Mesendoderm (in vitro differentiated cells): ENCODE results near the gene LRAT.
"Not testable (repeated sequence)": the region's sequence is repeated elsewhere in the genome, so short reads cannot be mapped to it uniquely, and the experiment has no call there.

Experiments
- DNase-seq: peaks from one replicate; pipeline ENCODE4 v3.0.0; 2013
- H2AK5ac ChIP-seq: 2 replicates; pipeline ENCODE4 v1.6.1; 2013; ENCODE audit warnings: low read length, inconsistent platforms
- H2BK120ac ChIP-seq: 2 replicates; pipeline ENCODE4 v1.6.1; 2013; ENCODE audit warnings: low read depth, mild to moderate bottlenecking, low read length, moderate library complexity, mixed read lengths
- H2BK15ac ChIP-seq: replicated peaks from 2 replicates; pipeline ENCODE4 v1.6.1; 2013; ENCODE audit warnings: low read depth, mild to moderate bottlenecking, moderate library complexity
- H2BK5ac ChIP-seq: 2 replicates; pipeline ENCODE4 v1.6.1; 2013; ENCODE audit warnings: low read length, inconsistent platforms
- H3K18ac ChIP-seq: 2 replicates; pipeline ENCODE4 v1.6.1; 2013; ENCODE audit warnings: mild to moderate bottlenecking, low read length, mixed read lengths
- H3K23ac ChIP-seq: one replicate; pipeline ENCODE4 v1.6.1; 2013; ENCODE audit warnings: low read length
- H3K27ac ChIP-seq: 2 replicates; pipeline ENCODE4 v1.5.1; 2013; ENCODE audit warnings: low read depth, mild to moderate bottlenecking, inconsistent platforms, low read length, moderate library complexity
- H3K27me3 ChIP-seq: 2 replicates; pipeline ENCODE4 v1.6.1; 2013; ENCODE audit warnings: low read length, control low read depth, mild to moderate bottlenecking, inconsistent platforms; ENCODE audit not compliant: insufficient read depth, poor library complexity
- H3K36me3 ChIP-seq: 2 replicates; pipeline ENCODE4 v1.6.1; 2013; ENCODE audit warnings: low read length, inconsistent platforms; ENCODE audit not compliant: control insufficient read depth, insufficient read depth
- H3K4ac ChIP-seq: one replicate; pipeline ENCODE4 v1.6.1; 2013; ENCODE audit warnings: low read depth, mild to moderate bottlenecking, low read length, moderate library complexity
- H3K4me1 ChIP-seq: 2 replicates; pipeline ENCODE4 v1.6.1; 2013; ENCODE audit warnings: low read depth, low read length, inconsistent platforms; ENCODE audit not compliant: control insufficient read depth
- H3K4me2 ChIP-seq: 2 replicates; pipeline ENCODE4 v1.6.1; 2013; ENCODE audit warnings: low read length
- H3K4me3 ChIP-seq: 2 replicates; pipeline ENCODE4 v1.5.1; 2013; ENCODE audit warnings: mild to moderate bottlenecking, low read length
- H3K56ac ChIP-seq: one replicate; pipeline ENCODE4 v1.6.1; 2013; ENCODE audit warnings: low read length
- H3K79me1 ChIP-seq: 2 replicates; pipeline ENCODE4 v1.6.1; 2013; ENCODE audit warnings: low read length, inconsistent platforms
- H3K79me2 ChIP-seq: 2 replicates; pipeline ENCODE4 v1.6.1; 2013; ENCODE audit warnings: mild to moderate bottlenecking, low read length; ENCODE audit not compliant: control insufficient read depth, insufficient read depth
- H3K9ac ChIP-seq: 2 replicates; pipeline ENCODE4 v1.6.1; 2013; ENCODE audit warnings: low read length, inconsistent platforms
- H4K5ac ChIP-seq: one replicate; pipeline ENCODE4 v1.6.1; 2013; ENCODE audit warnings: low read length
- H4K8ac ChIP-seq: one replicate; pipeline ENCODE4 v1.6.1; 2013; ENCODE audit warnings: low read depth, mild to moderate bottlenecking, control low read depth, low read length, moderate library complexity
- WGBS: extraction: QIAGEN DNeasy Blood & Tissue Kit; methylation state at CpG from one replicate; pipeline ENCODE4 v1.1.7; 2013; ENCODE audit warnings: low lambda C conversion rate, missing lambda C conversion rate; ENCODE audit not compliant: insufficient coverage; ENCODE audit errors: extremely low coverage; 5-methylcytosine and 5-hydroxymethylcytosine counted together

Gene LRAT

GRCh38 chr4:154719087-154719486, 24.7 kb upstream of the LRAT start:
- peak overlapping the region; percentile 82 for H2BK120ac ChIP-seq
- H3K4me1 ChIP-seq: peaks cover 8% of the 10 kb centered on the region
- H2AK5ac ChIP-seq: no peak overlapping the region
- H4K8ac ChIP-seq: no peak overlapping the region
- H3K4ac ChIP-seq: no peak overlapping the region
- H3K18ac ChIP-seq: peak overlapping the region; percentile 75
- H3K56ac ChIP-seq: no peak overlapping the region
- H2BK5ac ChIP-seq: no peak overlapping the region
- H3K23ac ChIP-seq: no peak overlapping the region
- peak overlapping the region; percentile 57 for H2BK15ac ChIP-seq
- H4K5ac ChIP-seq: no peak overlapping the region
- peak; percentile 39 for DNase-seq
- no peak overlapping the region for H3K9ac ChIP-seq
- WGBS: no CpG with 5 or more reads among the region's 4 CpGs
- no peaks in the 10 kb centered on the region for H3K36me3 ChIP-seq
- no peak overlapping the region for H3K4me3 ChIP-seq
- H3K4me2 ChIP-seq: no peak overlapping the region
- no peaks in the 10 kb centered on the region for H3K79me2 ChIP-seq
- no peaks in the 10 kb centered on the region for H3K27me3 ChIP-seq
- no peaks in the 10 kb centered on the region for H3K79me1 ChIP-seq
- H3K27ac ChIP-seq: no peak overlapping the region

GRCh38 chr4:154720123-154720522, 23.7 kb upstream of the LRAT start:
- Histone ChIP-seq H2AK5ac (no peak overlapping the region), H3K27me3 (no peaks in the 10 kb centered on the region), H3K56ac (no peak overlapping the region), H3K4me3 (no peak overlapping the region), H3K9ac (no peak overlapping the region), H3K27ac (no peak overlapping the region), H3K79me1 (no peaks in the 10 kb centered on the region), H4K8ac (no peak overlapping the region), H2BK120ac (no peak overlapping the region), H2BK5ac (no peak overlapping the region), H3K4ac (no peak overlapping the region), H3K4me2 (no peak overlapping the region), H2BK15ac (no peak overlapping the region), H3K36me3 (no peaks in the 10 kb centered on the region), H4K5ac (no peak overlapping the region), H3K79me2 (no peaks in the 10 kb centered on the region), H3K23ac (no peak overlapping the region), H3K18ac (no peak overlapping the region), H3K4me1 (peaks cover 7% of the 10 kb centered on the region)
- WGBS: no CpG with 5 or more reads among the region's 2 CpGs
- peak; percentile 25 for DNase-seq

- Histone ChIP-seq H3K23ac (no peak overlapping the region), H3K79me1 (no peaks in the 10 kb centered on the region), H2BK15ac (no peak overlapping the region), H3K9ac (no peak overlapping the region), H2BK5ac (no peak overlapping the region), H3K36me3 (no peaks in the 10 kb centered on the region), H3K4ac (no peak overlapping the region), H3K56ac (no peak overlapping the region), H3K18ac (no peak overlapping the region), H3K4me3 (no peak overlapping the region), H3K27me3 (no peaks in the 10 kb centered on the region), H2AK5ac (no peak overlapping the region), H3K27ac (no peak overlapping the region), H3K4me1 (peaks cover 7% of the 10 kb centered on the region), H2BK120ac (no peak overlapping the region), H4K8ac (no peak overlapping the region), H3K4me2 (no peak overlapping the region), H4K5ac (no peak overlapping the region), H3K79me2 (no peaks in the 10 kb centered on the region)
- no CpG with 5 or more reads among the region's 3 CpGs for WGBS
- peak; percentile 95 for DNase-seq
Observed at GRCh38 chr4:154720618-154721267, 23.1 kb upstream of the LRAT start.

GRCh38 chr4:154722262-154722661, 21.5 kb upstream of the LRAT start:
- Histone ChIP-seq H3K27me3 (no peaks in the 10 kb centered on the region), H2BK15ac (no peak overlapping the region), H3K4ac (no peak overlapping the region), H3K79me1 (no peaks in the 10 kb centered on the region), H3K4me1 (peaks cover 7% of the 10 kb centered on the region), H3K79me2 (no peaks in the 10 kb centered on the region), H3K27ac (no peak overlapping the region), H3K56ac (no peak overlapping the region), H3K4me3 (no peak overlapping the region), H3K23ac (no peak overlapping the region), H4K8ac (no peak overlapping the region), H3K36me3 (no peaks in the 10 kb centered on the region), H3K9ac (no peak overlapping the region), H2AK5ac (no peak overlapping the region), H3K4me2 (no peak overlapping the region), H4K5ac (no peak overlapping the region), H3K18ac (no peak overlapping the region), H2BK5ac (no peak overlapping the region), H2BK120ac (no peak overlapping the region)
- no peak for DNase-seq

GRCh38 chr4:154723601-154724000, 20.2 kb upstream of the LRAT start:
- H2AK5ac ChIP-seq, H3K4ac ChIP-seq, H3K27ac ChIP-seq, H3K4me1 ChIP-seq, H2BK120ac ChIP-seq, H2BK15ac ChIP-seq, H3K79me2 ChIP-seq, H3K4me3 ChIP-seq, H3K56ac ChIP-seq, H2BK5ac ChIP-seq, H3K23ac ChIP-seq, H3K79me1 ChIP-seq, H3K4me2 ChIP-seq, H4K8ac ChIP-seq, H3K36me3 ChIP-seq, DNase-seq, H3K27me3 ChIP-seq, H4K5ac ChIP-seq, H3K9ac ChIP-seq, H3K18ac ChIP-seq: not testable (repeated sequence)
- no CpG with 5 or more reads among the region's 7 CpGs for WGBS

GRCh38 chr4:154727540-154727939, 16.3 kb upstream of the LRAT start:
- no peak overlapping the region for H3K18ac ChIP-seq
- no peak for DNase-seq

More at GRCh38 chr4:154727540-154727939, 16.3 kb upstream of the LRAT start:
- H3K4me2 ChIP-seq: no peak overlapping the region
- WGBS: no CpG with 5 or more reads among the region's 1 CpG
- H3K56ac ChIP-seq: no peak overlapping the region
- no peak overlapping the region for H3K23ac ChIP-seq
- H4K5ac ChIP-seq: no peak overlapping the region
- H3K36me3 ChIP-seq: no peaks in the 10 kb centered on the region
- no peaks in the 10 kb centered on the region for H3K79me2 ChIP-seq
- H3K27me3 ChIP-seq: no peaks in the 10 kb centered on the region
- H2BK120ac ChIP-seq: no peak overlapping the region
- no peak overlapping the region for H3K27ac ChIP-seq
- no peak overlapping the region for H2BK15ac ChIP-seq
- H3K9ac ChIP-seq: no peak overlapping the region
- no peak overlapping the region for H2BK5ac ChIP-seq
- no peak overlapping the region for H4K8ac ChIP-seq
- no peak overlapping the region for H3K4ac ChIP-seq
- no peaks in the 10 kb centered on the region for H3K4me1 ChIP-seq
- no peak overlapping the region for H3K4me3 ChIP-seq
- H3K79me1 ChIP-seq: no peaks in the 10 kb centered on the region
- no peak overlapping the region for H2AK5ac ChIP-seq
